ENCODE results near the gene VGLL3. TPM values are rescaled to one million over a fixed set of nuclear protein-coding genes. Genes with fewer than 3 reads are reported as not detected.

The VGLL3 gene
- total RNA-seq, 1 donor from 2014 or later: 1.9 TPM

DNA sequence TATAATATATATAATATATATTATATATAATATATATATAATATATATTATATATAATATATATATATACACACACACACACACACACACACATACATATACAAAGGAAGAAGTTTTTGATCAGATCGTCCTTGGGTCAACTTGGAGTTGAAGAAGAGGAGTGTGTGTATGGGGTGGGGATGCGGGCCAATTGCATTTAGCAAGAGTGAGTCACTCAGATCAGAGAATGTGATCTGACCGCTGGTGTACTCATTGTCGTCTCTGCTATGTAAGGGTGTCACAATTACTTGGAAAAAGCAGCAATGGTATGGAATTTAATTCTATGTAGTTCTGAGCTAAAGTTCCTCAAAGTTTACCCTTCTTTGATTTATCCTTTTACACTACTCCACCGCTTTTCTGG is 4.6 kb upstream of the VGLL3 start:
- TF ChIP-seq CTCF (IDR thresholded peaks at IDR 0.05; ENCODE audit: unreplicated experiment): no peak
- H3K4me1 Mint-ChIP-seq (ENCODE audit: low read depth): peaks cover 8% of the 10 kb centered on the region
- peaks cover 20% of the 10 kb centered on the region for H3K27me3 Mint-ChIP-seq
- no peaks in the 10 kb centered on the region for H3K9me3 Mint-ChIP-seq (ENCODE audit: low read depth)
- no peak overlapping the region for H3K4me3 Mint-ChIP-seq (ENCODE audit: low read depth)
- H3K36me3 Mint-ChIP-seq (ENCODE audit: insufficient read depth): no peaks in the 10 kb centered on the region
- no peak for DNase-seq (ENCODE audit: low spot score, unreplicated experiment)
- no peak overlapping the region for H3K27ac Mint-ChIP-seq

- Mint-ChIP-seq H3K27me3 (peaks cover 36% of the 10 kb centered on the region), H3K9me3 (ENCODE audit: low read depth) (no peaks in the 10 kb centered on the region), H3K27ac (no peak overlapping the region), H3K36me3 (ENCODE audit: insufficient read depth) (no peaks in the 10 kb centered on the region), H3K4me3 (ENCODE audit: low read depth) (no peak overlapping the region), H3K4me1 (ENCODE audit: low read depth) (peaks cover 8% of the 10 kb centered on the region)
- no peak for TF ChIP-seq CTCF (IDR thresholded peaks at IDR 0.05; ENCODE audit: unreplicated experiment)
- DNase-seq (ENCODE audit: low spot score, unreplicated experiment): no peak
Measured at GRCh38 chr3:86993704-86994103, 2.8 kb upstream of the VGLL3 start.

GRCh38 chr3:86991840-86992435 is 989 bp upstream of the VGLL3 start:
- no peak for DNase-seq (ENCODE audit: low spot score, unreplicated experiment)
- H3K4me3 Mint-ChIP-seq (ENCODE audit: low read depth): peak overlapping the region; percentile 83
- H3K36me3 Mint-ChIP-seq (ENCODE audit: insufficient read depth): no peaks in the 10 kb centered on the region
- no peaks in the 10 kb centered on the region for H3K9me3 Mint-ChIP-seq (ENCODE audit: low read depth)
- TF ChIP-seq CTCF (IDR thresholded peaks at IDR 0.05; ENCODE audit: unreplicated experiment): no peak
- peaks cover 8% of the 10 kb centered on the region for H3K4me1 Mint-ChIP-seq (ENCODE audit: low read depth)
- peaks cover 45% of the 10 kb centered on the region for H3K27me3 Mint-ChIP-seq
- H3K27ac Mint-ChIP-seq: no peak overlapping the region

DNA sequence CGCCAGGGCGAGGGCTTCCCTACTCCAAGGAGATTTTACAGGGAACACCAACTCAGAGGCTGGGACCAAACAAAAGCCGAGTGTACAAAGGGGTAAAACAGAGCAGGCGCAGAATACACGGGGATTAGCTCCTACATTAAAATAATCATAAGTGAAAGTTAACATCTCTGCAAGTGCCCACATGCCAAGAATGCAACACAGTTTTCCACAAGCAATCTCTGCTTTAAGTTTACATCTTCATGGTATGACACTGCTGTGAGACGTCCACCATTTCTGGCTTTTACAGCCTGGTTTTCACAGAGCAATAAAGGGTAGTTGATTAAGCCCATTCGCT is 500 bp upstream of the VGLL3 start:
- no peaks in the 10 kb centered on the region for H3K36me3 Mint-ChIP-seq (ENCODE audit: insufficient read depth)
- no peak for TF ChIP-seq CTCF (IDR thresholded peaks at IDR 0.05; ENCODE audit: unreplicated experiment)

DNA sequence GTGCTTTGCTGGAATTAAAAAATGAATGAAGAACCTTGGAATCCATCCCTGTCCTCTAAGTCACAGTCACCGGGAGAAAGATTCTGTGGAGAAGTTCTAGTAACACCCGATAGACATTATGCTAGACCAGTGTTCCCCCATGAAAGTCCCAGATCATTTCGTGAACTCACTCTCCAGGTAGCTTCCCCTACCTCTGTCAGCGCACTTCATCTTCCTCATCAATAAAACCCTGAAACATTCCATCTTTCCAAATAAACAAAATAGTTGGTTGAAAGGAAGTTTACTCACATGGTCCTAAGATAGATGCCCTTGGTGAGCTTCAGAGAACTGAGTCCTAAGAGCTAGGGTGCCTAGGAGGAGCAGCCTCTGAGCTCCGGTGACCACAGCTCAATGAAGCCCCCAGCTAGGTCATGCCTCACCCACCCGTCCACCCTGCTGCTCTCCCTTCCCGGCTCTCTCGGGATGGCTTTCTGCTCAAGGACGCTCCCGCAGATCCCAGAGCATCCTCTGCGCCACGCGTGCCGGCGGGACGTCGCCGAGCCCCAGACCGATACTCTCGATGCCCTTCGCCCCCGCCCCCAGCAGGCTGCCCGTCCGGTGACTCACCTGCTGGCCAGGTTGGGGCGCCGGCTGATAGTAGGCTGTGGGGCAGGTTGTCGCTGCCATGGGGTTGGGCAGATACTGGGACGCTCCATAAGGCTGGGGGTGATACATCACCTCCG is 776 bp downstream of the VGLL3 start:
- H3K36me3 Mint-ChIP-seq (ENCODE audit: insufficient read depth): no peaks in the 10 kb centered on the region
- peak; percentile 34 for DNase-seq (ENCODE audit: low spot score, unreplicated experiment)
- peaks cover 57% of the 10 kb centered on the region for H3K27me3 Mint-ChIP-seq
- no peaks in the 10 kb centered on the region for H3K9me3 Mint-ChIP-seq (ENCODE audit: low read depth)
- H3K4me3 Mint-ChIP-seq (ENCODE audit: low read depth): peak overlapping the region; percentile 66
- no peak overlapping the region for H3K27ac Mint-ChIP-seq
- H3K4me1 Mint-ChIP-seq (ENCODE audit: low read depth): peaks cover 8% of the 10 kb centered on the region
- no peak for TF ChIP-seq CTCF (IDR thresholded peaks at IDR 0.05; ENCODE audit: unreplicated experiment)

More for the DNA sequence above, 500 bp upstream of the VGLL3 start:
- peaks cover 49% of the 10 kb centered on the region for H3K27me3 Mint-ChIP-seq
- DNase-seq (ENCODE audit: low spot score, unreplicated experiment): no peak
- peak overlapping the region; percentile 83 for H3K4me3 Mint-ChIP-seq (ENCODE audit: low read depth)
- H3K4me1 Mint-ChIP-seq (ENCODE audit: low read depth): peaks cover 8% of the 10 kb centered on the region
- H3K9me3 Mint-ChIP-seq (ENCODE audit: low read depth): no peaks in the 10 kb centered on the region
- peak overlapping the region; percentile 96 for H3K27ac Mint-ChIP-seq

Measured in progenitor cell of endocrine pancreas (in vitro differentiated cells).